ENCODE results near the gene NNAT. TPM values are rescaled to one million over a fixed set of nuclear protein-coding genes. Genes with fewer than 3 reads are reported as not detected.

The NNAT gene
- total RNA-seq, 1 donor from 2014 or later = 0.35 TPM

- DNase-seq (ENCODE audit: low read depth) = no peak
These were observed 45.7 kb downstream of the NNAT start for GRCh38 chr20:37566590-37567330.

DNA sequence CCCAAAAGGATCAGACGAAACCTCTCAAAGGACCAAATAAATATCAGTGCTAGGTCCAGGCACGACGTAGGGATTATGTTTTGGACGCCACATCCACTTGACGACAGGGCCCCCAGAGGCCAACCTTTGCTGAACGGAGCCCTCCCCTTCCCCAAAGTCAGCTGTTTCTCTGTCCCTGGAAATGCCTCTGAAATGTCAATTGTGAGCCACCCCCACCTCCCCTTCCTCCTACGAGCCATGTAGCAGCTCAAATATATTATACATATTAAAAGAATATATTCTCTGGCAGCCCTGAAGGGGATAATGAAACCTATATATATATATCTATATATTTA, 46.2 kb downstream of the NNAT start:
- DNase-seq (ENCODE audit: low read depth) = no peak

DNA sequence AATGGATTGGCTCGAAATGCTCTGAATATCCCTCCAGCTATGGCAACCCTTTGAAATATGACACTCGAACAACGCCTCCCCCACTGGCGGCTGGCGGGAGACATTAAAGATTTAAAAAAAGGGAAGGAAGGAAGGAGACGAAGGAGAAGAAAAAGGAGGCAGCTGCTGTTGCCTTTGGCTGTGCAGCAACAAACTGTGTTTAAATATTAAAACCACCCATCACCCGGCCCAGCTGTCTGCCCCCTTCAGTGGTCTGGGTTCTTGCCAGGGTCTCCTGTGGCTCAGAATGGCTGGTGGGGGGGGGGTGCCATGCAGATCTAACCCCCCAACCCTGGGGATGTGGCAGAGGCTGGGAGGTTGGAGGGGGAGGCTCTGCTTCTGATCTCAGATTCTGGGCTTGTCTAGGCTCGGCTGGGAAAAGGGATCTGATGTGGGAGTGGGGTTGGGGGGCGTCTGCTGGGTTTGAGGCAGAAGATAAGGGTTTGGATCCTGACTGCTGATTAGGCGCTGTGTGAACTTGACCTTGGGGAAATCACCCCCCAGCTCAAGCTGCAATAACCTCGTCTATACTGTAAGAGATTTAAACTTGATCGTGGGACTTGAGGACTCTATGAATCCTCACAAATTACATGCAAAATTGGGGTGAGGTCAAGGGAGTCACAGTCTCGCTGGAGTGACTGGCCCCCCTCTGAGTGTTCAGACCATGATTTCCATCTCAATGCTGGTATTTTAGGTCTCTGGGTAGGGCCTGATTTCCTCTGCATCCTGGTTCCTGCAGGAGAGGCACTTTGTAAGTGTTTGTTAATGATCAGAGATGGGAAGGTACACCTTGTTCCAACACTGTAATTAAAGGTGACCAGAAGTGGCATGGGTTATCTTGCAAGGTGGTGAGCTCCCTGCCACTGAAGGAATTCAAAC, 46.9 kb downstream of the NNAT start:
- DNase-seq (ENCODE audit: low read depth) = no peak

DNA sequence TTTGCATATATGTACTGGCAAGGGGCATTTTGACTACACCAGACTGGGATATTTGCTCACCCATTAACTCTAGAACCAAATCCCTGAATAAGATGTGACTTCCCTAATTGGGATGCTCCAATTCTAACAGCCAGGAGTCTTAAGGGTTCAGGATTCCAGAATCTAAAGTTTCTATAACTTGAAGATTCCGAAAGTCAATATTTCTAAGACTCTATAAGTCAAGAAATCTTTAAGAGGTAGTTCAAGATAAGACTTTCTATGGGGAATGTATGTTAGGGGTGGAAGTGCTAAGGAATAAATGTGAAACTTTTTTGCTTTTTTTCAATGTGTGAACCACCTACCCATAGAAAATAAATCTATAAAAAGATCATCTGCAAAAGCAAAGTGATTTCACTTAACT, 49.4 kb downstream of the NNAT start:
- no peak for DNase-seq (ENCODE audit: low read depth)

DNA sequence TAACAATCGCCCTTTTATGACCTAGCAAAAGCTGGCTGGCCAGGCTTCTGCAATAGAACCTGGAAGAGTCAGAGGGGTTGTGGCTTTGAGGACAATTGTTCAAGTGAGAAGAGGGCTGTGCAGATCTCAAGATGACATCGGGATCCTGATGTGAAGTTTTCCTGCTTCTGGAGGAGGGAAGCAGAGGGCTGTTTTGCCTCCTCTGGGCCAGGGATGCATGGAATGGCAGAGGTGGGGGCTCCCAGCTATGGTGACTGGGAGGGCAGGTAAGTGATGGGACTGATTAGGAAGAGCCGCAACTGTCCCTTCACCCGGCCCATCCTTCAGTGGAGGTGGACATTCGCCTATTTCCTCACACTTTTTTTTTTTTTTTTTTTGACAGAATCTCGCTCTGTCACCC, 50.0 kb downstream of the NNAT start:
- DNase-seq (ENCODE audit: low read depth) = no peak

Other genes starting within 250 kb of the NNAT start
- 18.6 and 33.1 TPM in 2 replicates for gene MANBAL, start 231.6 kb upstream of the NNAT start, total RNA-seq
- 36.6 and 58.6 TPM in 2 replicates for gene SRC, start 175.1 kb upstream of the NNAT start, total RNA-seq
- 22.7 and 43.4 TPM in 2 replicates for gene BLCAP, start 6.6 kb downstream of the NNAT start, total RNA-seq
- 28.8 and 29.4 TPM in 2 replicates for gene CTNNBL1, start 172.8 kb downstream of the NNAT start, total RNA-seq

All from renal cortical epithelial cell (primary cell).